Gastrocnemius medialis (tissue), 4 donors: ENCODE results near the gene DDR2. TPM values are rescaled to one million over a fixed set of nuclear protein-coding genes. Genes with fewer than 3 reads are reported as not detected.

ENCODE experiments used
- ATAC-seq, 2 donors: fragments of 150-250 bp; one replicate each; pipeline ENCODE4 v1.9.1; 2016
- DNase-seq, 2 donors: peaks; one replicate each; pipeline ENCODE4 v3.0.0-alpha.2; 2019
- H3K27ac ChIP-seq, 4 donors: fragments of 200-600 bp; sonication (generic); 1 replicate in 1 of 4; 2 replicates in 3 of 4; pipeline ENCODE4 v1.5.1; 2016 to 2018; ENCODE audit warnings: mild to moderate bottlenecking in 2 of 4, moderate library complexity in 1 of 4
- H3K27me3 ChIP-seq, 3 donors: fragments of 200-600 bp; sonication (generic) in 2 of 3; 1 replicate in 1 of 3; 2 replicates in 2 of 3; pipeline versions ENCODE4 v1.5.1 to v1.6.0; 2016 to 2019; ENCODE audit warnings: mild to moderate bottlenecking in 1 of 3, moderate library complexity in 1 of 3
- H3K36me3 ChIP-seq, 2 donors: fragments of 200-600 bp; sonication (generic) in 1 of 2; one replicate each; pipeline ENCODE4 v1.5.1; 2017 to 2018
- H3K4me1 ChIP-seq, 2 donors: fragments of 200-600 bp; sonication (generic) in 1 of 2; one replicate each; pipeline ENCODE4 v1.5.1; 2016 to 2017; ENCODE audit warnings: mild to moderate bottlenecking in 2 of 2
- H3K4me3 ChIP-seq, 4 donors: fragments of 200-600 bp; sonication (generic) in 3 of 4; 1 replicate in 1 of 4; 2 replicates in 3 of 4; pipeline ENCODE4 v1.5.1; 2016 to 2019; ENCODE audit warnings: mild to moderate bottlenecking in 2 of 4
- H3K9me3 ChIP-seq, 3 donors: fragments of 200-600 bp; sonication (generic) in 2 of 3; 1 replicate in 1 of 3; 2 replicates in 2 of 3; pipeline ENCODE4 v1.5.1; 2016 to 2019
- CTCF ChIP-seq, 5 experiments: fragments of 450-650 bp in 3 of 5; fragments of 200-600 bp in 2 of 5; sonication (generic) in 2 of 5; IDR thresholded peaks in 4 of 5; conservative IDR thresholded peaks in 1 of 5; 1 replicate in 4 of 5; 2 replicates in 1 of 5; pipeline ENCODE4 v1.5.1; 2016 to 2019; ENCODE audit warnings: antibody characterized with exemption in 5 of 5, mild to moderate bottlenecking in 3 of 5, moderate library complexity in 3 of 5
- POLR2A ChIP-seq, 2 donors: fragments of 450-650 bp; IDR thresholded peaks; one replicate each; pipeline ENCODE4 v1.6.1; 2017; ENCODE audit warnings: antibody characterized with exemption in 2 of 2, mild to moderate bottlenecking in 2 of 2, moderate library complexity in 2 of 2
- in situ Hi-C, 4 donors: fragments of 200-750 bp; cut with MboI; loops; one replicate each; pipeline versions ENCODE4 v1.15.0 to v1.8.0; 2017; ENCODE audit warnings: low sequenced_read_pairs in 4 of 4
- intact Hi-C: fragments of 100-400 bp; cut with DNase I; formaldehyde crosslinking; loops from one replicate; pipeline ENCODE4 v1.15.1; 2023; ENCODE audit warnings: low total_unique reads
- total RNA-seq, 4 donors: library from RNA; depleted of rRNA; stranded (reverse); fragments of >200 nt; gene quantifications; one replicate each; pipeline versions ENCODE4 v1.1.0 to v1.2.3, GENCODE V29; 2016

DDR2 gene
- total RNA-seq, 4 donors from 2014 or later: 9.8 to 15.4 (median 10.6) TPM

- intact Hi-C loops (no loop called here), in situ Hi-C loops (no loop called here)
- Histone ChIP-seq H3K4me3 (no peak overlapping the region), H3K27ac (peak overlapping the region; percentile 34 to 61 (median 58)), H3K36me3 (no peaks in the 10 kb centered on the region), H3K4me1 (peaks cover 9 to 12% of the 10 kb centered on the region in 2 donors), H3K9me3 (no peaks in the 10 kb centered on the region), H3K27me3 (no peaks in the 10 kb centered on the region)
- no peak for DNase-seq
- TF ChIP-seq POLR2A (IDR thresholded peaks at IDR 0.05) (no peak), CTCF (IDR thresholded peaks at IDR 0.05 in 4 of 5, conservative IDR thresholded peaks at IDR 0.05 in 1 of 5) (no peak)
- ATAC-seq: no peak
These were observed 39.6 kb downstream of the DDR2 start for GRCh38 chr1:162671664-162672410.

DNA sequence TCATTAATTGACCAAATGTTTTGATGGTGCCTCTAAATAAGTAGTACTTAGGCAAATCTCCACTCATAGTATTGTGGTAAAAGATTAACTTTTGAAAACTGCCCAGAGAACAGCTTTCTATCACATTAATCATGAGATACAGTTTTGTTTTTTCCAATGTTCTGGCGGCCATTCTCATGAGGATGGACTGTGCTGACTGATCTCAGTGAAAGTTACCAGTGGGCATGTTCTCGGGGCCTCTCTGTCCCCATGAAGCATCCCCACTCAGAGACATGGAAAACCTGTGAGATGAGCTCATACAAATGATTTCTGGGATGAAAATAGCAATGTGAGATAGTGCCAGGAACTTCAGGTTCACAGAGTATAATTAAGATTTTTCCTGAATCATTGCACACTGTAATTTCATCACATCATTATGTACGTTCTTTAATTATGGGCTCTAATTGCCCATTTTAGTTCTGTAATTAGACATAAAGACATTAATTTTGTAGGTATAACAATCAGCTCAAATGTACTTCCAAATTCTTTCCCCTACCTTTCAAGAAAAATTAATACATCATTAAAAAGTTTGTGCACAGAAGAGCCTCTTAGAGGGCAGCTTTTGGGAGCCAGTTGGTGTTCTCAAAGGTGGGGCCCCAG lies 40.5 kb downstream of the DDR2 start:
- peaks cover 9 to 12% of the 10 kb centered on the region in 2 donors for H3K4me1 ChIP-seq
- intact Hi-C loops: no loop called here
- no peak for ATAC-seq

DNA sequence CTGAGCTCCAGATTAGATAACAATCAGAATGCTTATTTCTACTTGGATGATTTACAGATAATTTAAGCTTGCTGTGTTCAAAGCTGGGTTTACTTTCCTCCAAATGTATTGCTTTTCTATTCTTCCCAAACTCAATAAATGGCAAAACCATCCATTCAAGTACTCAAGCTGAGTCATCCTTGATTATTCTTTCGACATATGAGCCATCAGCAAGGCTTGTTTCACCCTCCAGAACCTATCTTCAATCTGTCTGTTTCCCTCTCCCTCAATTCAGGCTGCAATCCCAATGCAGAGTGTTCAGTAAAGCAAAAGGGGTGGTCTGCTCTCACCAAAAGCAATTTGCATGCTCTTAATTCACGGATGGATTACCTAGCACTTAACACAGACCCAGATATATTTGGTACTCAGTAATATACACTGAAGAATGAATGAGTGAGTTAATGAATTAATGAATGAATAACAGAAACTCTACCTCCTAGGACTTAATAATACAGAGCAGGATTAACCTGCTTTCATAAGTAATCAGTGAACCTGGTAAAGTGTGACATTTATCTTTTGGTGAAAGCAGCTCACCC lies 41.9 kb downstream of the DDR2 start:
- Histone ChIP-seq H3K4me3 (no peak overlapping the region), H3K4me1 (peaks cover 12 to 13% of the 10 kb centered on the region in 2 donors), H3K27me3 (no peaks in the 10 kb centered on the region), H3K9me3 (no peaks in the 10 kb centered on the region), H3K36me3 (no peaks in the 10 kb centered on the region), H3K27ac (peak overlapping the region in 3 of 4 donors; percentile 18 to 48 (median 25))
- DNase-seq (no peak), ATAC-seq (no peak)
- intact Hi-C loops (no loop called here), in situ Hi-C loops (no loop called here)
- TF ChIP-seq CTCF (IDR thresholded peaks at IDR 0.05 in 4 of 5, conservative IDR thresholded peaks at IDR 0.05 in 1 of 5): no peak
- TF ChIP-seq POLR2A (IDR thresholded peaks at IDR 0.05): no peak

More for the DNA sequence above, 40.5 kb downstream of the DDR2 start:
- DNase-seq: no peak
- no peak overlapping the region for H3K4me3 ChIP-seq
- H3K9me3 ChIP-seq: no peaks in the 10 kb centered on the region
- H3K27me3 ChIP-seq: no peaks in the 10 kb centered on the region
- no peak for TF ChIP-seq CTCF (IDR thresholded peaks at IDR 0.05 in 4 of 5, conservative IDR thresholded peaks at IDR 0.05 in 1 of 5)
- no peak for TF ChIP-seq POLR2A (IDR thresholded peaks at IDR 0.05)
- H3K36me3 ChIP-seq: no peaks in the 10 kb centered on the region
- in situ Hi-C loops: no loop called here
- H3K27ac ChIP-seq: peak overlapping the region; percentile 18 to 48 (median 24)

GRCh38 chr1:162676087-162676486 lies 43.8 kb downstream of the DDR2 start:
- Histone ChIP-seq H3K27me3 (no peaks in the 10 kb centered on the region), H3K9me3 (no peaks in the 10 kb centered on the region), H3K36me3 (no peaks in the 10 kb centered on the region), H3K27ac (peak overlapping the region in 3 of 4 donors; percentile 35 to 42 (median 37)), H3K4me3 (no peak overlapping the region), H3K4me1 (peaks cover 12 to 13% of the 10 kb centered on the region in 2 donors)
- DNase-seq (peak in 1 of 2 donors; percentile 38), ATAC-seq (peak; percentile 28 to 51)
- intact Hi-C loops: no loop called here
- no peak for TF ChIP-seq CTCF (IDR thresholded peaks at IDR 0.05 in 4 of 5, conservative IDR thresholded peaks at IDR 0.05 in 1 of 5)
- no peak for TF ChIP-seq POLR2A (IDR thresholded peaks at IDR 0.05)
- in situ Hi-C loops: no loop called here
